A549 (cell line): ENCODE data around the gene TPCN2. TPM values are rescaled to one million over a fixed set of nuclear protein-coding genes. Genes with fewer than 3 reads are reported as not detected.

Experiments used
- ATAC-seq, 2 experiments: fragments of 200-7000 bp in 1 of 2; fragments of >200 bp in 1 of 2; cut with Nextera tagmentation in 1 of 2; cut with Tn5 transposase in 1 of 2; 3 replicates each; pipeline versions ENCODE4 v1.8.0 to v1.9.1; 2018 to 2020; ENCODE audit warnings: mild to moderate bottlenecking in 1 of 2, moderate library complexity in 1 of 2
- CTCF ChIA-PET: fragments of 300-600 bp; sonication (Branson Sonifier 250); formaldehyde crosslinking; extraction: SDS; loops from one replicate; lab custom pipeline; 2021; ENCODE audit warnings: antibody characterized with exemption, inconsistent platforms; lab: Yijun Ruan, JAX
- POLR2A ChIA-PET: fragments of 350-600 bp; formaldehyde crosslinking; extraction: SDS; loops from one replicate; lab custom pipeline; 2021; ENCODE audit warnings: antibody characterized with exemption, inconsistent platforms; lab: Yijun Ruan, JAX
- DNase-seq, 2 experiments: peaks; one replicate each; pipeline versions ENCODE4 v3.0.0 to v3.0.0-alpha.2; 2011 to 2016; ENCODE audit warnings: low read depth in 1 of 2, low spot score in 1 of 2
- FAIRE-seq: peaks from 2 replicates; lab custom pipeline; 2011; peaks lifted over from hg19 to GRCh38; lab: Jason Lieb, UNC
- H3K27ac ChIP-seq, 2 experiments: fragments of >200 bp; sonication (Bioruptor Twin); formaldehyde crosslinking; 3 replicates each; pipeline ENCODE4 v1.5.1; 2016 to 2017
- H3K4me1 ChIP-seq: fragments of >200 bp; sonication (Bioruptor Twin); formaldehyde crosslinking; 3 replicates; pipeline ENCODE4 v1.6.1; 2016
- H3K4me2 ChIP-seq: fragments of >200 bp; sonication (Bioruptor Twin); formaldehyde crosslinking; 3 replicates; pipeline ENCODE4 v1.6.1; 2016
- H3K4me3 ChIP-seq: fragments of >200 bp; sonication (Bioruptor Twin); formaldehyde crosslinking; 3 replicates; pipeline ENCODE4 v1.5.1; 2016
- H3K9me3 ChIP-seq: fragments of >200 bp; sonication (Bioruptor Twin); formaldehyde crosslinking; 3 replicates; pipeline ENCODE4 v1.6.1; 2016
- ATOH8 ChIP-seq: fragments of 250-450 bp; sonication (Bioruptor Pico); IDR thresholded peaks from 2 replicates; pipeline ENCODE4 v1.5.0; 2020; ENCODE audit warnings: low read depth, mild to moderate bottlenecking, moderate library complexity
- BHLHE40 ChIP-seq: IDR thresholded peaks from 2 replicates; pipeline ENCODE4 v1.6.1; 2012; ENCODE audit warnings: low read depth, low read length, inconsistent platforms
- CHD2 ChIP-seq: fragments of 150-350 bp; IDR thresholded peaks from 2 replicates; pipeline ENCODE4 v1.6.1; 2014; ENCODE audit warnings: low read length; ENCODE audit not compliant: partially characterized antibody
- EHF ChIP-seq: fragments of 250-450 bp; sonication (Bioruptor Pico); IDR thresholded peaks from 2 replicates; pipeline ENCODE4 v1.5.0; 2020; ENCODE audit warnings: mild to moderate bottlenecking
- ELK1 ChIP-seq: fragments of 150-350 bp; IDR thresholded peaks from 2 replicates; pipeline ENCODE4 v1.6.1; 2014; ENCODE audit warnings: low read depth, mild to moderate bottlenecking, low read length
- EP300 ChIP-seq, 2 experiments: fragments of >200 bp; sonication (Bioruptor Twin); formaldehyde crosslinking; IDR thresholded peaks; 2 replicates in 1 of 2; 3 replicates in 1 of 2; pipeline ENCODE4 v1.6.1; 2016 to 2017
- FOXS1 ChIP-seq: fragments of 250-450 bp; sonication (Bioruptor Pico); IDR thresholded peaks from 2 replicates; pipeline ENCODE4 v1.5.0; 2020; ENCODE audit warnings: mild to moderate bottlenecking, moderate library complexity
- HES2 ChIP-seq: fragments of >200 bp; sonication (Bioruptor Twin); formaldehyde crosslinking; IDR thresholded peaks from 2 replicates; pipeline ENCODE4 v1.6.1; 2016
- HMGXB4 ChIP-seq: fragments of 250-450 bp; sonication (Bioruptor Pico); IDR thresholded peaks from 2 replicates; pipeline ENCODE4 v1.5.0; 2021; ENCODE audit warnings: mild to moderate bottlenecking, moderate library complexity, borderline replicate concordance
- HOXA7 ChIP-seq: fragments of 250-450 bp; sonication (Bioruptor Pico); IDR thresholded peaks from 2 replicates; pipeline ENCODE4 v1.5.0; 2020; ENCODE audit warnings: mild to moderate bottlenecking, moderate library complexity
- HOXB13 ChIP-seq: fragments of 250-450 bp; sonication (Bioruptor Pico); IDR thresholded peaks from 2 replicates; pipeline ENCODE4 v1.5.0; 2020; ENCODE audit warnings: low read depth, mild to moderate bottlenecking, moderate library complexity
- MYC ChIP-seq: IDR thresholded peaks from 2 replicates; pipeline ENCODE4 v1.6.1; 2012; ENCODE audit warnings: mild to moderate bottlenecking, inconsistent platforms, low read length, improper control_type of control experiment, borderline replicate concordance
- NFE2L2 ChIP-seq: fragments of 150-350 bp; conservative IDR thresholded peaks from 2 replicates; pipeline ENCODE4 v1.6.1; 2014; ENCODE audit warnings: low read length
- POLR2A ChIP-seq: IDR thresholded peaks from 2 replicates; pipeline ENCODE4 v1.6.1; 2012; ENCODE audit warnings: mild to moderate bottlenecking, low read length
- POLR2AphosphoS2 ChIP-seq: conservative IDR thresholded peaks from 2 replicates; pipeline ENCODE4 v1.6.1; 2012; ENCODE audit warnings: low read length, improper control_type of control experiment, inconsistent platforms
- RARB ChIP-seq: fragments of 250-450 bp; sonication (Bioruptor Pico); IDR thresholded peaks from 2 replicates; pipeline ENCODE4 v1.8.0; 2021; ENCODE audit warnings: mild to moderate bottlenecking, moderate library complexity
- RCOR1 ChIP-seq: fragments of 150-350 bp; IDR thresholded peaks from 2 replicates; pipeline ENCODE4 v1.6.1; 2014; ENCODE audit warnings: antibody characterized with exemption, low read length, low read depth
- REST ChIP-seq: fragments of 200-600 bp; sonication (generic); IDR thresholded peaks from 2 replicates; pipeline ENCODE4 v1.6.1; 2016; ENCODE audit warnings: antibody characterized with exemption, mild to moderate bottlenecking, moderate library complexity
- RFX5 ChIP-seq: fragments of 450-650 bp; IDR thresholded peaks from 2 replicates; pipeline ENCODE4 v1.7.1; 2014; ENCODE audit warnings: antibody characterized with exemption, mild to moderate bottlenecking, moderate library complexity
- TP53 ChIP-seq: fragments of 250-450 bp; sonication (Bioruptor Pico); IDR thresholded peaks from 2 replicates; pipeline ENCODE4 v1.5.0; 2021; ENCODE audit warnings: mild to moderate bottlenecking, moderate library complexity
- ZFP36 ChIP-seq: fragments of 450-650 bp; IDR thresholded peaks from 2 replicates; pipeline ENCODE4 v1.6.1; 2014; ENCODE audit warnings: borderline replicate concordance; ENCODE audit not compliant: partially characterized antibody
- ZNF302 ChIP-seq: fragments of 250-450 bp; sonication (Bioruptor Pico); IDR thresholded peaks from 2 replicates; pipeline ENCODE4 v1.9.0; 2021; ENCODE audit warnings: inconsistent platforms, mild to moderate bottlenecking, moderate library complexity
- WGBS: methylation state at CpG from one replicate; pipeline ENCODE4 v1.1.6; 2017; ENCODE audit errors: missing lambda C conversion rate; 5-methylcytosine and 5-hydroxymethylcytosine counted together
- polyA plus RNA-seq, 4 experiments: library from polyadenylated mRNA; depleted of rRNA in 3 of 4; stranded (reverse); fragments of >200 nt; fragmentation: RNase III in 1 of 4; extraction: RNeasy Plus Mini Kit Qiagen cat#74134 plus additional on column Dnase treatment in 1 of 4; gene quantifications; 2 replicates in 3 of 4; 3 replicates in 1 of 4; pipeline ENCODE4 v1.2.3, GENCODE V29; 2011 to 2017

The TPCN2 gene
- polyA plus RNA-seq, 2 of the 4 experiments (the other 2 are of a cell fraction), result 8.1 to 8.8 TPM

- TF ChIP-seq REST (no peak), TP53 (CRISPR knock-in tag) (no peak), POLR2AphosphoS2 (no peak), RFX5 (no peak), ELK1 (no peak), ZFP36 (no peak), MYC (no peak)
Observed at GRCh38 chr11:69171476-69172240, 122.9 kb downstream of the TPCN2 start (continued).

GRCh38 chr11:69172674-69173073, 123.9 kb downstream of the TPCN2 start:
- peaks cover 10% of the 10 kb centered on the region; the same call in 2 of the 3 replicates for H3K4me1 ChIP-seq
- peak overlapping the region in 1 of 2 experiments; percentile 50; a peak in 1 of 6 replicates for H3K27ac ChIP-seq
- H3K4me2 ChIP-seq, result no peak overlapping the region
- 0% methylated on average over 1 of the region's 1 CpG for WGBS
- ATAC-seq (peak; percentile 62 to 86; a peak in 5 of 6 replicates), DNase-seq (peak in 1 of 2 experiments; percentile 51), FAIRE-seq (no peak)
- no peak overlapping the region for H3K4me3 ChIP-seq
- TF ChIP-seq POLR2A (no peak), RARB (CRISPR knock-in tag) (no peak), POLR2AphosphoS2 (no peak), HOXA7 (no peak), BHLHE40 (no peak), NFE2L2 (no peak), EHF (CRISPR knock-in tag) (no peak), MYC (no peak)
- CTCF ChIA-PET, result interaction anchor here (0.6 to 1.0 kb wide), 2 partner anchors 33 to 965 kb away, joined by 3 read pairs; no protein-coding TSS in a partner anchor
- POLR2A ChIA-PET, result no interaction called here
- H3K9me3 ChIP-seq, result no peaks in the 10 kb centered on the region

- no peaks in the 10 kb centered on the region for H3K9me3 ChIP-seq
- DNase-seq (no peak), FAIRE-seq (no peak), ATAC-seq (no peak)
- no peak for TF ChIP-seq RCOR1
- TF ChIP-seq HES2, result no peak
- no peak for TF ChIP-seq CHD2
- no peak for TF ChIP-seq ZNF302 (CRISPR knock-in tag)
- no peak for TF ChIP-seq ATOH8 (CRISPR knock-in tag)
- no peak for TF ChIP-seq HOXB13 (CRISPR knock-in tag)
- TF ChIP-seq FOXS1 (CRISPR knock-in tag), result no peak
- TF ChIP-seq POLR2AphosphoS2, result no peak
- TF ChIP-seq EP300 (IDR thresholded peaks at IDR 0.05), result no peak
- no peak for TF ChIP-seq HMGXB4 (CRISPR knock-in tag)
- ChIA-PET POLR2A (no interaction called here), CTCF (interaction anchor here (0.6 to 1.4 kb wide), 3 partner anchors 27 to 966 kb away, joined by 3 read pairs; no protein-coding TSS in a partner anchor)
- H3K4me3 ChIP-seq, result no peak overlapping the region
- H3K4me2 ChIP-seq, result no peak overlapping the region
- 89% methylated on average over 3 of the region's 3 CpGs for WGBS
- peaks cover 3% of the 10 kb centered on the region; the same call in 2 of the 3 replicates for H3K4me1 ChIP-seq
- H3K27ac ChIP-seq, result no peak overlapping the region
Observed at GRCh38 chr11:69173331-69173730, 124.6 kb downstream of the TPCN2 start.
